NT2/D1 (cell line): ENCODE results near the gene CDK15.

Experiments
- DNase-seq: peaks from one replicate; pipeline ENCODE4 v3.0.0-alpha.2; 2011; ENCODE audit warnings: low read depth, low spot score
- H3K27me3 ChIP-seq: 2 replicates; pipeline ENCODE4 v1.6.0; 2011; ENCODE audit warnings: mild to moderate bottlenecking; ENCODE audit not compliant: insufficient read length, insufficient read depth
- H3K36me3 ChIP-seq: 2 replicates; pipeline ENCODE4 v1.6.1; 2011; ENCODE audit warnings: mild to moderate bottlenecking, low read length, mixed read lengths; ENCODE audit not compliant: insufficient read depth, insufficient read length
- H3K4me1 ChIP-seq: 2 replicates; pipeline ENCODE4 v1.5.1; 2011; ENCODE audit not compliant: insufficient read depth, insufficient read length
- H3K4me3 ChIP-seq: 2 replicates; pipeline ENCODE4 v1.5.1; 2011; ENCODE audit warnings: low read depth; ENCODE audit not compliant: insufficient read length
- H3K9ac ChIP-seq: 2 replicates; pipeline ENCODE4 v1.6.0; 2011; ENCODE audit warnings: low read depth; ENCODE audit not compliant: insufficient read length
- H3K9me3 ChIP-seq: 2 replicates; pipeline ENCODE4 v1.5.1; 2011; ENCODE audit warnings: mild to moderate bottlenecking, low read length; ENCODE audit not compliant: insufficient read depth
- SUZ12 ChIP-seq: IDR thresholded peaks from 2 replicates; pipeline ENCODE4 v1.6.1; 2011; ENCODE audit not compliant: insufficient read length, insufficient read depth; ENCODE audit errors: extremely low read depth
- YY1 ChIP-seq: IDR thresholded peaks from 2 replicates; pipeline ENCODE4 v1.6.1; 2011; ENCODE audit not compliant: insufficient read length, insufficient read depth
- ZNF274 ChIP-seq: IDR thresholded peaks from 2 replicates; pipeline ENCODE4 v1.6.1; 2011; ENCODE audit warnings: mild to moderate bottlenecking, low read depth, low read length

The CDK15 gene

GRCh38 chr2:201854841-201855240 lies 48.5 kb downstream of the CDK15 start:
- Histone ChIP-seq H3K27me3 (peaks cover 3% of the 10 kb centered on the region), H3K4me3 (no peak overlapping the region), H3K4me1 (no peaks in the 10 kb centered on the region), H3K9ac (no peak overlapping the region), H3K9me3 (no peaks in the 10 kb centered on the region), H3K36me3 (no peaks in the 10 kb centered on the region)
- no peak for DNase-seq
- TF ChIP-seq ZNF274 (no peak), SUZ12 (no peak), YY1 (no peak)

GRCh38 chr2:201855356-201855755 lies 49.0 kb downstream of the CDK15 start:
- TF ChIP-seq SUZ12 (no peak), ZNF274 (no peak), YY1 (no peak)
- Histone ChIP-seq H3K36me3 (no peaks in the 10 kb centered on the region), H3K4me1 (no peaks in the 10 kb centered on the region), H3K27me3 (peaks cover 3% of the 10 kb centered on the region), H3K9ac (no peak overlapping the region), H3K4me3 (no peak overlapping the region), H3K9me3 (no peaks in the 10 kb centered on the region)
- DNase-seq = no peak

GRCh38 chr2:201857326-201857725 lies 51.0 kb downstream of the CDK15 start:
- Histone ChIP-seq H3K9me3 (no peaks in the 10 kb centered on the region), H3K4me3 (no peak overlapping the region), H3K36me3 (no peaks in the 10 kb centered on the region), H3K27me3 (peaks cover 3% of the 10 kb centered on the region), H3K4me1 (no peaks in the 10 kb centered on the region), H3K9ac (no peak overlapping the region)
- no peak for TF ChIP-seq SUZ12
- TF ChIP-seq YY1 = no peak
- TF ChIP-seq ZNF274 = no peak
- DNase-seq = no peak

GRCh38 chr2:201858281-201859184 lies 52.2 kb downstream of the CDK15 start:
- TF ChIP-seq SUZ12 = no peak
- no peak for TF ChIP-seq ZNF274
- no peak for TF ChIP-seq YY1
- H3K4me1 ChIP-seq = no peaks in the 10 kb centered on the region
- peak; percentile 43 for DNase-seq
- peak overlapping the region; percentile 5 for H3K4me3 ChIP-seq
- H3K27me3 ChIP-seq = peaks cover 3% of the 10 kb centered on the region
- H3K36me3 ChIP-seq = no peaks in the 10 kb centered on the region
- H3K9me3 ChIP-seq = no peaks in the 10 kb centered on the region
- no peak overlapping the region for H3K9ac ChIP-seq

- no peaks in the 10 kb centered on the region for H3K4me1 ChIP-seq
- no peak for DNase-seq
- no peaks in the 10 kb centered on the region for H3K9me3 ChIP-seq
- no peak overlapping the region for H3K4me3 ChIP-seq
- H3K9ac ChIP-seq = no peak overlapping the region
- no peaks in the 10 kb centered on the region for H3K36me3 ChIP-seq
- peaks cover 3% of the 10 kb centered on the region for H3K27me3 ChIP-seq
- TF ChIP-seq SUZ12 (no peak), ZNF274 (no peak), YY1 (no peak)
Measured at GRCh38 chr2:201859949-201860348, 53.6 kb downstream of the CDK15 start.

- TF ChIP-seq ZNF274 (no peak), YY1 (no peak), SUZ12 (no peak)
- peaks cover 3% of the 10 kb centered on the region for H3K27me3 ChIP-seq
Measured at GRCh38 chr2:201860636-201861066, 54.3 kb downstream of the CDK15 start.

GRCh38 chr2:201862843-201863242 lies 56.5 kb downstream of the CDK15 start:
- Histone ChIP-seq H3K4me1 (no peaks in the 10 kb centered on the region), H3K27me3 (no peaks in the 10 kb centered on the region), H3K9me3 (no peaks in the 10 kb centered on the region), H3K36me3 (no peaks in the 10 kb centered on the region), H3K4me3 (no peak overlapping the region), H3K9ac (no peak overlapping the region)
- no peak for DNase-seq
- TF ChIP-seq ZNF274 = no peak
- TF ChIP-seq SUZ12 = no peak
- TF ChIP-seq YY1 = no peak

More at GRCh38 chr2:201860636-201861066, 54.3 kb downstream of the CDK15 start:
- Histone ChIP-seq H3K4me3 (no peak overlapping the region), H3K4me1 (no peaks in the 10 kb centered on the region), H3K36me3 (no peaks in the 10 kb centered on the region), H3K9ac (no peak overlapping the region), H3K9me3 (no peaks in the 10 kb centered on the region)
- peak; percentile 76 for DNase-seq
